GM23338 (cell line): ENCODE measurements around the gene C14orf119. TPM values are rescaled to one million over a fixed set of nuclear protein-coding genes. Genes with fewer than 3 reads are reported as not detected.
A peak's percentile ranks its signal among the peaks of the same experiment; 100 is the strongest.

Source experiments
- ATAC-seq: fragments of 200-7000 bp; cut with Tn5 transposase; 3 replicates; pipeline ENCODE4 v1.9.1; 2020
- DNase-seq: peaks from one replicate; pipeline ENCODE4 v3.0.0-alpha.2; 2015; ENCODE audit warnings: low spot score
- H2AFZ ChIP-seq: fragments of 200-600 bp; sonication (generic); 2 replicates; pipeline ENCODE4 v1.8.0; 2016; ENCODE audit warnings: antibody characterized with exemption, mild to moderate bottlenecking, moderate library complexity
- H3F3A ChIP-seq: fragments of 200-600 bp; sonication (generic); replicated peaks from 2 replicates; pipeline ENCODE4 v1.8.0; 2017; ENCODE audit warnings: antibody characterized with exemption, mixed run types, low read depth
- H3K27ac ChIP-seq: fragments of 200-600 bp; sonication (generic); 2 replicates; pipeline ENCODE4 v1.6.1; 2016; ENCODE audit warnings: low read depth
- H3K27me3 ChIP-seq: fragments of 200-600 bp; sonication (generic); 2 replicates; pipeline ENCODE4 v1.8.0; 2016; ENCODE audit warnings: mild to moderate bottlenecking, mixed run types, moderate library complexity; ENCODE audit not compliant: insufficient read depth
- H3K36me3 ChIP-seq: fragments of 200-600 bp; sonication (generic); 2 replicates; pipeline ENCODE4 v1.8.0; 2016; ENCODE audit warnings: mild to moderate bottlenecking; ENCODE audit not compliant: insufficient read depth
- H3K4me1 ChIP-seq: fragments of 200-600 bp; sonication (generic); 2 replicates; pipeline ENCODE4 v1.8.0; 2016; ENCODE audit warnings: mild to moderate bottlenecking, moderate library complexity; ENCODE audit not compliant: insufficient read depth
- H3K4me2 ChIP-seq: fragments of 200-600 bp; sonication (generic); 2 replicates; pipeline ENCODE4 v1.7.1; 2017; ENCODE audit warnings: mixed run types
- H3K4me3 ChIP-seq: fragments of 200-600 bp; sonication (generic); 2 replicates; pipeline ENCODE4 v1.6.1; 2016; ENCODE audit warnings: mixed run types
- H3K79me2 ChIP-seq: fragments of 200-600 bp; sonication (generic); replicated peaks from 2 replicates; pipeline ENCODE4 v1.8.0; 2017; ENCODE audit warnings: mild to moderate bottlenecking; ENCODE audit not compliant: insufficient read depth
- H3K9me2 ChIP-seq: fragments of 200-600 bp; sonication (generic); 2 replicates; pipeline ENCODE4 v1.8.0; 2017; ENCODE audit not compliant: insufficient read depth
- H4K20me1 ChIP-seq: fragments of 200-600 bp; sonication (generic); replicated peaks from 2 replicates; pipeline ENCODE4 v1.8.0; 2017; ENCODE audit warnings: mild to moderate bottlenecking; ENCODE audit not compliant: insufficient read depth
- H3K27ac Mint-ChIP-seq: 2 replicates; pipeline ENCODE4 v1.8.0; 2020; ENCODE audit warnings: inconsistent platforms, mild to moderate bottlenecking, moderate library complexity, mixed read lengths
- H3K27me3 Mint-ChIP-seq: 3 replicates; pipeline ENCODE4 v1.8.0; 2022; ENCODE audit warnings: low read depth, mild to moderate bottlenecking, moderate library complexity, mixed read lengths, inconsistent platforms; ENCODE audit not compliant: insufficient read depth, poor library complexity
- H3K36me3 Mint-ChIP-seq: 3 replicates; pipeline ENCODE4 v1.8.0; 2021; ENCODE audit warnings: low read depth, mild to moderate bottlenecking, inconsistent platforms, moderate library complexity, mixed read lengths
- H3K4me1 Mint-ChIP-seq: 3 replicates; pipeline ENCODE4 v1.8.0; 2020; ENCODE audit warnings: mild to moderate bottlenecking, inconsistent platforms, mixed read lengths
- H3K4me3 Mint-ChIP-seq: 3 replicates; pipeline ENCODE4 v1.8.0; 2021; ENCODE audit warnings: moderate library complexity, mild to moderate bottlenecking, inconsistent platforms, mixed read lengths
- H3K9me3 Mint-ChIP-seq: 3 replicates; pipeline ENCODE4 v1.8.0; 2020; ENCODE audit warnings: moderate library complexity, mild to moderate bottlenecking, inconsistent platforms, mixed read lengths
- CREB1 ChIP-seq: fragments of 250-450 bp; sonication (Bioruptor Pico); IDR thresholded peaks from 2 replicates; pipeline ENCODE4 v1.5.0; 2020; ENCODE audit warnings: low read depth, mild to moderate bottlenecking, moderate library complexity
- CTCF ChIP-seq, 2 experiments: fragments of 200-600 bp in 1 of 2; sonication (generic) in 1 of 2; conservative IDR thresholded peaks; 2 replicates each; pipeline versions ENCODE4 v1.5.1 to v1.6.1; 2016 to 2017; ENCODE audit warnings: antibody characterized with exemption in 2 of 2, low read depth in 2 of 2, mild to moderate bottlenecking in 2 of 2, moderate library complexity in 1 of 2
- ETS1 ChIP-seq: IDR thresholded peaks from 2 replicates; pipeline ENCODE4 v1.6.1; 2016; ENCODE audit warnings: antibody characterized with exemption
- EZH2 ChIP-seq: fragments of 200-600 bp; sonication (generic); IDR thresholded peaks from one replicate; pipeline ENCODE4 v1.8.0; 2017; ENCODE audit warnings: antibody characterized with exemption, mild to moderate bottlenecking, low read depth; ENCODE audit not compliant: unreplicated experiment
- EZH2phosphoT487 ChIP-seq: fragments of 200-600 bp; sonication (generic); IDR thresholded peaks from one replicate; pipeline ENCODE4 v1.8.1; 2018; ENCODE audit warnings: antibody characterized with exemption; ENCODE audit not compliant: unreplicated experiment
- JUNB ChIP-seq: IDR thresholded peaks from one replicate; pipeline ENCODE4 v1.6.1; 2016; ENCODE audit warnings: antibody characterized with exemption; ENCODE audit not compliant: unreplicated experiment
- NANOG ChIP-seq: IDR thresholded peaks from 2 replicates; pipeline ENCODE4 v1.6.1; 2016; ENCODE audit warnings: antibody characterized with exemption, borderline replicate concordance
- POLR2AphosphoS5 ChIP-seq: IDR thresholded peaks from 2 replicates; pipeline ENCODE4 v1.6.1; 2016; ENCODE audit warnings: antibody characterized with exemption, low read depth
- REST ChIP-seq: IDR thresholded peaks from one replicate; pipeline ENCODE4 v1.6.1; 2018; ENCODE audit warnings: antibody characterized with exemption; ENCODE audit not compliant: unreplicated experiment
- STAT1 ChIP-seq: IDR thresholded peaks from one replicate; pipeline ENCODE4 v1.6.1; 2016; ENCODE audit warnings: antibody characterized with exemption; ENCODE audit not compliant: unreplicated experiment
- ZNF114 ChIP-seq: fragments of 250-450 bp; sonication (Bioruptor Pico); IDR thresholded peaks from 2 replicates; pipeline ENCODE4 v1.5.0; 2020; ENCODE audit warnings: mild to moderate bottlenecking, moderate library complexity
- ZNF331 ChIP-seq: fragments of 250-450 bp; sonication (Bioruptor Pico); IDR thresholded peaks from 2 replicates; pipeline ENCODE4 v1.5.0; 2020; ENCODE audit warnings: low read depth, mild to moderate bottlenecking, moderate library complexity
- ZNF462 ChIP-seq: fragments of 250-450 bp; sonication (Bioruptor Pico); IDR thresholded peaks from 2 replicates; pipeline ENCODE4 v1.5.0; 2020; ENCODE audit warnings: mild to moderate bottlenecking, moderate library complexity
- polyA plus RNA-seq: library from polyadenylated mRNA; unstranded; fragments of >200 nt; fragmentation: Nextera tagmentation; extraction: Ambion mirVana; gene quantifications from 2 replicates; pipeline ENCODE4 v1.2.1, GENCODE V29; 2016
- total RNA-seq: library from RNA; depleted of rRNA; stranded (reverse); fragments of >200 nt; shearing (Covaris generic); gene quantifications from 2 replicates; pipeline ENCODE4 v1.2.3, GENCODE V29; 2014

The C14orf119 gene
- total and polyA plus RNA-seq, 2 experiments from 2014 or later: 49.4 to 118 TPM

GRCh38 chr14:23112359-23113178 lies 17.3 kb downstream of the C14orf119 start:
- H3K9me3 Mint-ChIP-seq: peaks cover 5% of the 10 kb centered on the region; the same call in 2 of the 3 replicates
- H3K4me1 Mint-ChIP-seq: peaks cover 19% of the 10 kb centered on the region
- no peaks in the 10 kb centered on the region for H3K27me3 ChIP-seq
- peaks cover 12% of the 10 kb centered on the region; the same call in 1 of the 2 replicates for H3K4me1 ChIP-seq
- H3K36me3 Mint-ChIP-seq: peaks cover 4% of the 10 kb centered on the region; the same call in 1 of the 3 replicates
- no peaks in the 10 kb centered on the region for H4K20me1 ChIP-seq
- TF ChIP-seq STAT1 (no peak), ZNF462 (no peak), POLR2AphosphoS5 (no peak), ZNF331 (CRISPR knock-in tag) (no peak), CTCF (conservative IDR thresholded peaks at IDR 0.05; ENCODE audit: low read depth in 2 of 2) (no peak), JUNB (no peak), ZNF114 (CRISPR knock-in tag) (no peak), CREB1 (CRISPR knock-in tag) (no peak), REST (no peak), EZH2 (no peak), EZH2phosphoT487 (no peak), NANOG (no peak), ETS1 (no peak)
- H3K9me2 ChIP-seq: no peaks in the 10 kb centered on the region
- H3K4me2 ChIP-seq: no peak overlapping the region
- H2AFZ ChIP-seq: peak overlapping the region; percentile 18; the same call in 1 of the 2 replicates
- no peak overlapping the region for H3K4me3 Mint-ChIP-seq
- DNase-seq: no peak
- peak; percentile 41 for ATAC-seq
- H3K27ac ChIP-seq: no peak overlapping the region
- no peaks in the 10 kb centered on the region for H3K79me2 ChIP-seq
- H3F3A ChIP-seq: no peaks in the 10 kb centered on the region
- H3K27me3 Mint-ChIP-seq: peaks cover 4% of the 10 kb centered on the region
- H3K4me3 ChIP-seq: no peak overlapping the region
- no peaks in the 10 kb centered on the region for H3K36me3 ChIP-seq
- H3K27ac Mint-ChIP-seq: no peak overlapping the region
